A549 (cell line): ENCODE measurements around the gene GSTA1. TPM values are rescaled to one million over a fixed set of nuclear protein-coding genes. Genes with fewer than 3 reads are reported as not detected.
"Not testable (repeated sequence)": the region's sequence is repeated elsewhere in the genome, so short reads cannot be mapped to it uniquely, and the experiment has no call there.

Experiments
- ATAC-seq, 2 experiments: fragments of 200-7000 bp in 1 of 2; fragments of >200 bp in 1 of 2; cut with Nextera tagmentation in 1 of 2; cut with Tn5 transposase in 1 of 2; 3 replicates each; pipeline versions ENCODE4 v1.8.0 to v1.9.1; 2018 to 2020; ENCODE audit warnings: mild to moderate bottlenecking in 1 of 2, moderate library complexity in 1 of 2
- CTCF ChIA-PET: fragments of 300-600 bp; sonication (Branson Sonifier 250); formaldehyde crosslinking; extraction: SDS; loops from one replicate; lab custom pipeline; 2021; ENCODE audit warnings: antibody characterized with exemption, inconsistent platforms; lab: Yijun Ruan, JAX
- POLR2A ChIA-PET: fragments of 350-600 bp; formaldehyde crosslinking; extraction: SDS; loops from one replicate; lab custom pipeline; 2021; ENCODE audit warnings: antibody characterized with exemption, inconsistent platforms; lab: Yijun Ruan, JAX
- DNase-seq, 2 experiments: peaks; one replicate each; pipeline versions ENCODE4 v3.0.0 to v3.0.0-alpha.2; 2011 to 2016; ENCODE audit warnings: low read depth in 1 of 2, low spot score in 1 of 2
- FAIRE-seq: peaks from 2 replicates; lab custom pipeline; 2011; peaks lifted over from hg19 to GRCh38; lab: Jason Lieb, UNC
- H3K27ac ChIP-seq, 2 experiments: fragments of >200 bp; sonication (Bioruptor Twin); formaldehyde crosslinking; 3 replicates each; pipeline ENCODE4 v1.5.1; 2016 to 2017
- H3K4me1 ChIP-seq: fragments of >200 bp; sonication (Bioruptor Twin); formaldehyde crosslinking; 3 replicates; pipeline ENCODE4 v1.6.1; 2016
- H3K4me2 ChIP-seq: fragments of >200 bp; sonication (Bioruptor Twin); formaldehyde crosslinking; 3 replicates; pipeline ENCODE4 v1.6.1; 2016
- H3K4me3 ChIP-seq: fragments of >200 bp; sonication (Bioruptor Twin); formaldehyde crosslinking; 3 replicates; pipeline ENCODE4 v1.5.1; 2016
- H3K9me3 ChIP-seq: fragments of >200 bp; sonication (Bioruptor Twin); formaldehyde crosslinking; 3 replicates; pipeline ENCODE4 v1.6.1; 2016
- CHD4 ChIP-seq: fragments of 200-600 bp; sonication (generic); IDR thresholded peaks from 2 replicates; pipeline ENCODE4 v1.6.1; 2016; ENCODE audit warnings: antibody characterized with exemption, mild to moderate bottlenecking, borderline replicate concordance
- E2F6 ChIP-seq: IDR thresholded peaks from 2 replicates; pipeline ENCODE4 v1.6.1; 2012; ENCODE audit warnings: low read depth, borderline replicate concordance
- EHF ChIP-seq: fragments of 250-450 bp; sonication (Bioruptor Pico); IDR thresholded peaks from 2 replicates; pipeline ENCODE4 v1.5.0; 2020; ENCODE audit warnings: mild to moderate bottlenecking
- ESRRA ChIP-seq: fragments of 150-350 bp; IDR thresholded peaks from 2 replicates; pipeline ENCODE4 v1.6.1; 2014; ENCODE audit warnings: mild to moderate bottlenecking, low read length, borderline replicate concordance
- FOSL2 ChIP-seq, 2 experiments: fragments of 450-650 bp in 1 of 2; fragments of >200 bp in 1 of 2; sonication (Bioruptor Twin) in 1 of 2; formaldehyde crosslinking; IDR thresholded peaks; 2 replicates each; pipeline versions ENCODE4 v1.5.0 to v1.6.1; 2016 to 2020; ENCODE audit warnings: mild to moderate bottlenecking in 1 of 2, moderate library complexity in 1 of 2
- HMGXB4 ChIP-seq: fragments of 250-450 bp; sonication (Bioruptor Pico); IDR thresholded peaks from 2 replicates; pipeline ENCODE4 v1.5.0; 2021; ENCODE audit warnings: mild to moderate bottlenecking, moderate library complexity, borderline replicate concordance
- KDM5A ChIP-seq: fragments of 200-600 bp; sonication (generic); IDR thresholded peaks from 2 replicates; pipeline ENCODE4 v1.6.1; 2016; ENCODE audit warnings: antibody characterized with exemption, mild to moderate bottlenecking
- MAFK ChIP-seq: fragments of 450-650 bp; IDR thresholded peaks from 2 replicates; pipeline ENCODE4 v1.6.1; 2014; ENCODE audit not compliant: partially characterized antibody
- NFE2L2 ChIP-seq: fragments of 150-350 bp; conservative IDR thresholded peaks from 2 replicates; pipeline ENCODE4 v1.6.1; 2014; ENCODE audit warnings: low read length
- NR3C1 ChIP-seq: fragments of >200 bp; sonication (Bioruptor Twin); formaldehyde crosslinking; IDR thresholded peaks from 3 replicates; pipeline ENCODE4 v1.6.1; 2017
- POLR2A ChIP-seq: IDR thresholded peaks from 2 replicates; pipeline ENCODE4 v1.6.1; 2012; ENCODE audit warnings: mild to moderate bottlenecking, low read length
- RAD21 ChIP-seq, 2 experiments: fragments of >200 bp in 1 of 2; sonication (Bioruptor Twin) in 1 of 2; formaldehyde crosslinking in 1 of 2; IDR thresholded peaks in 1 of 2; conservative IDR thresholded peaks in 1 of 2; 2 replicates in 1 of 2; 3 replicates in 1 of 2; pipeline ENCODE4 v1.6.1; 2012 to 2018; ENCODE audit warnings: inconsistent platforms in 1 of 2
- RCOR1 ChIP-seq: fragments of 150-350 bp; IDR thresholded peaks from 2 replicates; pipeline ENCODE4 v1.6.1; 2014; ENCODE audit warnings: antibody characterized with exemption, low read length, low read depth
- REST ChIP-seq: fragments of 200-600 bp; sonication (generic); IDR thresholded peaks from 2 replicates; pipeline ENCODE4 v1.6.1; 2016; ENCODE audit warnings: antibody characterized with exemption, mild to moderate bottlenecking, moderate library complexity
- RNF2 ChIP-seq: fragments of 200-600 bp; sonication (generic); IDR thresholded peaks from 2 replicates; pipeline ENCODE4 v1.6.1; 2016; ENCODE audit warnings: low read depth, mild to moderate bottlenecking, antibody characterized with exemption, moderate library complexity, borderline replicate concordance
- SMC3 ChIP-seq: fragments of >200 bp; sonication (Bioruptor Twin); formaldehyde crosslinking; IDR thresholded peaks from 3 replicates; pipeline ENCODE4 v1.6.1; 2018; ENCODE audit warnings: inconsistent platforms
- SREBF2 ChIP-seq: fragments of 450-650 bp; IDR thresholded peaks from 2 replicates; pipeline ENCODE4 v1.6.1; 2014; ENCODE audit warnings: mild to moderate bottlenecking, moderate library complexity
- TP53 ChIP-seq: fragments of 250-450 bp; sonication (Bioruptor Pico); IDR thresholded peaks from 2 replicates; pipeline ENCODE4 v1.5.0; 2021; ENCODE audit warnings: mild to moderate bottlenecking, moderate library complexity
- ZNF302 ChIP-seq: fragments of 250-450 bp; sonication (Bioruptor Pico); IDR thresholded peaks from 2 replicates; pipeline ENCODE4 v1.9.0; 2021; ENCODE audit warnings: inconsistent platforms, mild to moderate bottlenecking, moderate library complexity
- ZSCAN20 ChIP-seq: fragments of 250-450 bp; sonication (Bioruptor Pico); IDR thresholded peaks from 2 replicates; pipeline ENCODE4 v1.8.0; 2022; ENCODE audit warnings: mild to moderate bottlenecking, moderate library complexity
- WGBS: methylation state at CpG from one replicate; pipeline ENCODE4 v1.1.6; 2017; ENCODE audit errors: missing lambda C conversion rate; 5-methylcytosine and 5-hydroxymethylcytosine counted together
- polyA plus RNA-seq, 4 experiments: library from polyadenylated mRNA; depleted of rRNA in 3 of 4; stranded (reverse); fragments of >200 nt; fragmentation: RNase III in 1 of 4; extraction: RNeasy Plus Mini Kit Qiagen cat#74134 plus additional on column Dnase treatment in 1 of 4; gene quantifications; 2 replicates in 3 of 4; 3 replicates in 1 of 4; pipeline ENCODE4 v1.2.3, GENCODE V29; 2011 to 2017

The GSTA1 gene
- polyA plus RNA-seq, 2 of the 4 experiments (the other 2 are of a cell fraction): 0.93 TPM; not detected in 1

- DNase-seq, H3K4me1 ChIP-seq, H3K27ac ChIP-seq, H3K4me3 ChIP-seq, FAIRE-seq, H3K4me2 ChIP-seq, CTCF ChIA-PET, ATAC-seq, POLR2A ChIA-PET, H3K9me3 ChIP-seq: not testable (repeated sequence)
Measured at GRCh38 chr6:52767658-52768057, 36.0 kb downstream of the GSTA1 start.

GRCh38 chr6:52763322-52763916 is 40.2 kb downstream of the GSTA1 start, which contains the start of gene GSTA2:
Gene GSTA2 (minus strand): TSS chr6:52763475. CDS start chr6:52757947, 5,528 bp downstream.
- WGBS: 29% methylated on average over 2 of the region's 2 CpGs
- peak; percentile 79 for TF ChIP-seq MAFK
- DNase-seq, H3K9me3 ChIP-seq, H3K4me2 ChIP-seq, CTCF ChIA-PET, H3K4me1 ChIP-seq, POLR2A ChIA-PET, H3K27ac ChIP-seq, H3K4me3 ChIP-seq, ATAC-seq, FAIRE-seq: not testable (repeated sequence)

- H3K4me2 ChIP-seq, DNase-seq, ATAC-seq, CTCF ChIA-PET, POLR2A ChIA-PET, H3K4me3 ChIP-seq, H3K27ac ChIP-seq, H3K9me3 ChIP-seq, H3K4me1 ChIP-seq, FAIRE-seq: not testable (repeated sequence)
- 66% methylated on average over 7 of the region's 7 CpGs for WGBS
Measured at GRCh38 chr6:52761673-52762491, 41.7 kb downstream of the GSTA1 start.

- POLR2A ChIA-PET: no interaction called here
- Histone ChIP-seq H3K4me2 (no peak overlapping the region), H3K4me3 (no peak overlapping the region), H3K4me1 (no peaks in the 10 kb centered on the region), H3K27ac (no peak overlapping the region), H3K9me3 (no peaks in the 10 kb centered on the region)
- WGBS: 34% methylated on average over 6 of the region's 6 CpGs
- CTCF ChIA-PET: no interaction called here
- DNase-seq: no peak
- ATAC-seq: no peak
- no peak for FAIRE-seq
- TF ChIP-seq SMC3 (no peak), ZNF302 (CRISPR knock-in tag) (no peak), SREBF2 (no peak), RAD21 (conservative IDR thresholded peaks at IDR 0.05 in 1 of 2, IDR thresholded peaks at IDR 0.05 in 1 of 2) (no peak), KDM5A (no peak), CHD4 (no peak), NR3C1 (no peak), POLR2A (no peak), RNF2 (no peak), E2F6 (no peak), FOSL2 (IDR thresholded peaks at IDR 0.05) (no peak), FOSL2 (CRISPR knock-in tag; IDR thresholded peaks at IDR 0.05) (no peak), NFE2L2 (no peak), HMGXB4 (no peak), EHF (CRISPR knock-in tag) (no peak), REST (no peak), RCOR1 (no peak), TP53 (CRISPR knock-in tag) (no peak), ZSCAN20 (CRISPR knock-in tag) (no peak), ESRRA (no peak)
Measured at GRCh38 chr6:52760105-52760765, 43.4 kb downstream of the GSTA1 start.
